ENCODE measurements around the gene CIRBP. TPM values are rescaled to one million over a fixed set of nuclear protein-coding genes. Genes with fewer than 3 reads are reported as not detected.

CIRBP gene
- total and polyA plus RNA-seq, 2 of the 13 experiments (the other 11 are each of a cell fraction or from before 2014, with no cell fraction given) = 133 to 140 TPM

GRCh38 chr19:1275976-1276627 is 7.0 kb downstream of the CIRBP start (continued):
- TF ChIP-seq AGO1 (IDR thresholded peaks at IDR 0.05; ENCODE audit: low read depth, low read length, poor library complexity, severe bottlenecking) (no peak), ZBTB26 (CRISPR knock-in tag; IDR thresholded peaks at IDR 0.05; ENCODE audit: borderline replicate concordance) (no peak), CEBPB (IDR thresholded peaks at IDR 0.05; ENCODE audit: borderline replicate concordance, low read depth, low read length) (no peak), ZNF720 (CRISPR knock-in tag; IDR thresholded peaks at IDR 0.05) (no peak), PRMT3 (CRISPR knock-in tag; IDR thresholded peaks at IDR 0.05; ENCODE audit: borderline replicate concordance, low read depth) (peak; percentile 37; the same call in 1 of the 2 replicates), KLF15 (CRISPR knock-in tag; IDR thresholded peaks at IDR 0.05; ENCODE audit: borderline replicate concordance) (no peak), STAT5B (CRISPR knock-in tag; IDR thresholded peaks at IDR 0.05) (no peak), ESRRA (CRISPR knock-in tag; IDR thresholded peaks at IDR 0.05; ENCODE audit: low read depth) (no peak), ZMYM2 (CRISPR knock-in tag; IDR thresholded peaks at IDR 0.05) (no peak), ZNF543 (CRISPR knock-in tag; IDR thresholded peaks at IDR 0.05) (0 out of 2 replicates have a peak, but pooled peaks have one; percentile 23), ZNF296 (CRISPR knock-in tag; conservative IDR thresholded peaks at IDR 0.05) (no peak), GATAD2A (CRISPR knock-in tag; IDR thresholded peaks at IDR 0.05) (no peak), EED (CRISPR knock-in tag; IDR thresholded peaks at IDR 0.05) (no peak), HNF4G (IDR thresholded peaks at IDR 0.05; ENCODE audit: borderline replicate concordance, low read depth, low read length) (no peak), HNF4G (CRISPR knock-in tag; IDR thresholded peaks at IDR 0.05; ENCODE audit: borderline replicate concordance, low read depth) (no peak), SMYD3 (CRISPR knock-in tag; IDR thresholded peaks at IDR 0.05) (no peak), ZNF224 (CRISPR knock-in tag; IDR thresholded peaks at IDR 0.05) (no peak), MEIS2 (CRISPR knock-in tag; IDR thresholded peaks at IDR 0.05) (no peak), ZNF605 (CRISPR knock-in tag; IDR thresholded peaks at IDR 0.05) (peak; percentile 63; the same call in 1 of the 2 replicates), PBX2 (CRISPR knock-in tag; IDR thresholded peaks at IDR 0.05) (no peak), KLF6 (CRISPR knock-in tag; IDR thresholded peaks at IDR 0.05) (no peak; the same call in 1 of the 2 replicates)

Data from HepG2 (cell line).